OCI-LY7 (cell line): Measurements from ENCODE around the gene PDIA2. TPM values are rescaled to one million over a fixed set of nuclear protein-coding genes. Genes with fewer than 3 reads are reported as not detected.

Experiments
- BruUV-seq: library from RNA; stranded (reverse); fragments of 400-500 nt; replicated peaks from 2 replicates; lab custom pipeline; 2021; lab: Mats Ljungman, UMichigan
- CTCF ChIA-PET: fragments of 300-600 bp; sonication (Branson Sonifier 250); formaldehyde crosslinking; loops from one replicate; lab custom pipeline; 2022; ENCODE audit warnings: antibody characterized with exemption; ENCODE audit not compliant: unreplicated experiment; lab: Charles Lee
- POLR2A ChIA-PET: fragments of 300-600 bp; sonication (Branson Sonifier 250); formaldehyde crosslinking; loops from one replicate; lab custom pipeline; 2022; ENCODE audit warnings: antibody characterized with exemption; lab: Charles Lee
- DNase-seq: peaks from one replicate; pipeline ENCODE4 v3.0.0-alpha.2; 2015; ENCODE audit warnings: low spot score
- H2AFZ ChIP-seq: fragments of 200-600 bp; sonication (generic), shearing (Covaris generic); 2 replicates; pipeline ENCODE4 v1.6.1; 2014; ENCODE audit warnings: mild to moderate bottlenecking, antibody characterized with exemption, low read length, moderate library complexity
- H3K27ac ChIP-seq: fragments of 200-600 bp; sonication (generic); 2 replicates; pipeline ENCODE4 v1.5.1; 2014; ENCODE audit warnings: mixed run types, low read depth, mild to moderate bottlenecking, moderate library complexity, low read length, inconsistent platforms; ENCODE audit not compliant: poor library complexity, severe bottlenecking
- H3K36me3 ChIP-seq: fragments of 200-600 bp; sonication (generic); 2 replicates; pipeline ENCODE4 v1.6.1; 2014; ENCODE audit warnings: mild to moderate bottlenecking, antibody characterized with exemption, low read length, moderate library complexity, mixed read lengths; ENCODE audit not compliant: insufficient read depth
- H3K4me1 ChIP-seq: fragments of 200-600 bp; sonication (generic); 2 replicates; pipeline ENCODE4 v1.5.1; 2014; ENCODE audit warnings: mild to moderate bottlenecking, low read length; ENCODE audit not compliant: insufficient read depth, poor library complexity, severe bottlenecking
- H3K4me2 ChIP-seq: fragments of 200-600 bp; sonication (generic); 2 replicates; pipeline ENCODE4 v1.6.1; 2014; ENCODE audit warnings: mild to moderate bottlenecking, low read length
- H3K4me3 ChIP-seq: fragments of 200-600 bp; sonication (generic); 2 replicates; pipeline ENCODE4 v1.5.1; 2014; ENCODE audit warnings: mild to moderate bottlenecking, low read depth, low read length; ENCODE audit not compliant: poor library complexity, severe bottlenecking
- H3K79me2 ChIP-seq: fragments of 200-600 bp; sonication (generic); 2 replicates; pipeline ENCODE4 v1.6.1; 2016; ENCODE audit warnings: low read depth, mild to moderate bottlenecking, low read length, moderate library complexity, mixed read lengths; ENCODE audit not compliant: insufficient read depth
- H3K9me2 ChIP-seq: fragments of 200-600 bp; sonication (generic); 2 replicates; pipeline ENCODE4 v1.6.1; 2016; ENCODE audit warnings: mild to moderate bottlenecking, low read length, mixed read lengths; ENCODE audit not compliant: insufficient read depth
- H3K9me3 ChIP-seq: fragments of 200-600 bp; sonication (generic); 2 replicates; pipeline ENCODE4 v1.6.1; 2014; ENCODE audit warnings: mild to moderate bottlenecking, mixed run types, low read length, mixed read lengths
- H4K20me1 ChIP-seq: fragments of 200-600 bp; sonication (generic); 2 replicates; pipeline ENCODE4 v1.6.1; 2014; ENCODE audit warnings: mild to moderate bottlenecking, antibody characterized with exemption, low read length, moderate library complexity, mixed read lengths; ENCODE audit not compliant: insufficient read depth
- CTCF ChIP-seq: fragments of 200-600 bp; sonication (generic); conservative IDR thresholded peaks from 2 replicates; pipeline ENCODE4 v1.5.1; 2014; ENCODE audit warnings: mild to moderate bottlenecking, antibody characterized with exemption, low read length, moderate library complexity, mixed read lengths
- EZH2phosphoT487 ChIP-seq: fragments of 200-600 bp; sonication (generic); IDR thresholded peaks from 2 replicates; pipeline ENCODE4 v1.6.1; 2018; ENCODE audit warnings: low read depth, borderline replicate concordance, mild to moderate bottlenecking, mixed run types, antibody characterized with exemption, low read length, moderate library complexity, mixed read lengths
- intact Hi-C: fragments of 100-400 bp; cut with micrococcal nuclease; formaldehyde crosslinking; loops from one replicate; pipeline ENCODE4 v1.10.0; 2022; ENCODE audit not compliant: unreplicated experiment
- total RNA-seq, 2 experiments: library from RNA; depleted of rRNA in 1 of 2; stranded (reverse); fragments of >200 nt in 1 of 2; shearing (Covaris generic) in 1 of 2; gene quantifications; 2 replicates each; pipeline ENCODE4 v1.2.3, GENCODE V29; 2014 to 2022

The PDIA2 gene
- total RNA-seq, 2 experiments from 2014 or later, result not detected

GRCh38 chr16:261031-261691 lies 21.8 kb upstream of the PDIA2 start:
- no peaks in the 10 kb centered on the region for H4K20me1 ChIP-seq
- intact Hi-C loops, result no loop called here
- no peak for DNase-seq
- H2AFZ ChIP-seq, result no peak overlapping the region
- BruUV-seq, result no TSS peak
- TF ChIP-seq EZH2phosphoT487, result no peak
- no peak for TF ChIP-seq CTCF
- ChIA-PET POLR2A (no interaction called here), CTCF (no interaction called here)
- H3K27ac ChIP-seq, result no peak overlapping the region
- no peak overlapping the region for H3K4me3 ChIP-seq
- no peaks in the 10 kb centered on the region for H3K9me3 ChIP-seq
- H3K4me2 ChIP-seq, result no peak overlapping the region
- H3K9me2 ChIP-seq, result no peaks in the 10 kb centered on the region
- no peaks in the 10 kb centered on the region for H3K36me3 ChIP-seq
- no peaks in the 10 kb centered on the region for H3K79me2 ChIP-seq
- H3K4me1 ChIP-seq, result no peaks in the 10 kb centered on the region

- H3K79me2 ChIP-seq, result no peaks in the 10 kb centered on the region
- H3K4me2 ChIP-seq, result no peak overlapping the region
- no peaks in the 10 kb centered on the region for H3K36me3 ChIP-seq
- no peaks in the 10 kb centered on the region for H3K9me2 ChIP-seq
- no peak overlapping the region for H2AFZ ChIP-seq
- H3K4me3 ChIP-seq, result no peak overlapping the region
- no peaks in the 10 kb centered on the region for H3K9me3 ChIP-seq
- ChIA-PET POLR2A (no interaction called here), CTCF (no interaction called here)
- DNase-seq, result no peak
- no peaks in the 10 kb centered on the region for H3K4me1 ChIP-seq
- TF ChIP-seq EZH2phosphoT487, result no peak
- TF ChIP-seq CTCF, result no peak
- no peak overlapping the region for H3K27ac ChIP-seq
- BruUV-seq, result no TSS peak
- no peaks in the 10 kb centered on the region for H4K20me1 ChIP-seq
- intact Hi-C loops, result no loop called here
Measured at GRCh38 chr16:262121-262745, 20.7 kb upstream of the PDIA2 start.

GRCh38 chr16:263182-263774 lies 19.7 kb upstream of the PDIA2 start:
- H3K9me3 ChIP-seq, result no peaks in the 10 kb centered on the region
- H3K4me3 ChIP-seq, result no peak overlapping the region
- H3K9me2 ChIP-seq, result no peaks in the 10 kb centered on the region
- H3K36me3 ChIP-seq, result no peaks in the 10 kb centered on the region
- H3K79me2 ChIP-seq, result no peaks in the 10 kb centered on the region
- ChIA-PET POLR2A (no interaction called here), CTCF (no interaction called here)
- H3K27ac ChIP-seq, result no peak overlapping the region
- no peak for DNase-seq
- TF ChIP-seq EZH2phosphoT487, result no peak
- no peak for TF ChIP-seq CTCF
- H2AFZ ChIP-seq, result no peak overlapping the region
- no peaks in the 10 kb centered on the region for H4K20me1 ChIP-seq
- intact Hi-C loops, result no loop called here
- no peak overlapping the region for H3K4me2 ChIP-seq
- BruUV-seq, result no TSS peak
- no peaks in the 10 kb centered on the region for H3K4me1 ChIP-seq
